ENCODE measurements around the gene HPRT1.

DNA sequence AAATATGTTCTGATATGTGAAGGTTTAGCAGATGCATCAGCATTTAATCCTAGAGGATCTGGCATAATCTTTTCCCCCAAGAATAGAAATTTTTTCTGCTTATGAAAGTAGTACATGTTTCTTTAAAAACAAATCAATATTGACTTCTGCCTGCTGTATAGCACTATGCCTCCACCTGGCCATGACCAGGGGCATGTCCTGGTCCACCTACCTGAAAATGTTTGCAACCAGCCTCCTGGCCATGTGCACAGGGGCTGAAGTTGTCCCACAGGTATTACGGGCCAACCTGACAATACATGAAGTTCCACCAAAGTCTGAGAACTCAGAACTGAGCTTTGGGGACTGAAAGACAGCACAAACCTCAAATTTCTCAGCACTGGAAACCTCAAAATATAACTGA is 10.0 kb downstream of the HPRT1 start:
- TF ChIP-seq POLR2A (IDR thresholded peaks at IDR 0.05; ENCODE audit: low read length) (no peak), GATA1 (IDR thresholded peaks at IDR 0.05; ENCODE audit: low read depth, low read length) (no peak)

Data from erythroblast (primary cell).